Activated CD8-positive, alpha-beta memory T cell treated with anti-CD3 and anti-CD28 coated beads for 48 hours (primary cell): ENCODE results near the gene CCR5.

Experiments
- DNase-seq, 3 experiments: peaks; one replicate each; pipeline ENCODE4 v3.0.0-alpha.2; 2020; ENCODE audit warnings: low read depth in 2 of 3, low spot score in 2 of 3

The CCR5 gene

DNA sequence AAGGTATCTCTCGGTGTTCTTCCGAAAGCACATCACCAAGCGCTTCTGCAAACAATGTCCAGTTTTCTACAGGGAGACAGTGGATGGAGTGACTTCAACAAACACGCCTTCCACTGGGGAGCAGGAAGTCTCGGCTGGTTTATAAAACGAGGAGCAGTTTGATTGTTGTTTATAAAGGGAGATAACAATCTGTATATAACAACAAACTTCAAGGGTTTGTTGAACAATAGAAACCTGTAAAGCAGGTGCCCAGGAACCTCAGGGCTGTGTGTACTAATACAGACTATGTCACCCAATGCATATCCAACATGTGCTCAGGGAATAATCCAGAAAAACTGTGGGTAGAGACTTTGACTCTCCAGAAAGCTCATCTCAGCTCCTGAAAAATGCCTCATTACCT is 12.3 kb upstream of the CCR5 start:
- no peak for DNase-seq

DNA sequence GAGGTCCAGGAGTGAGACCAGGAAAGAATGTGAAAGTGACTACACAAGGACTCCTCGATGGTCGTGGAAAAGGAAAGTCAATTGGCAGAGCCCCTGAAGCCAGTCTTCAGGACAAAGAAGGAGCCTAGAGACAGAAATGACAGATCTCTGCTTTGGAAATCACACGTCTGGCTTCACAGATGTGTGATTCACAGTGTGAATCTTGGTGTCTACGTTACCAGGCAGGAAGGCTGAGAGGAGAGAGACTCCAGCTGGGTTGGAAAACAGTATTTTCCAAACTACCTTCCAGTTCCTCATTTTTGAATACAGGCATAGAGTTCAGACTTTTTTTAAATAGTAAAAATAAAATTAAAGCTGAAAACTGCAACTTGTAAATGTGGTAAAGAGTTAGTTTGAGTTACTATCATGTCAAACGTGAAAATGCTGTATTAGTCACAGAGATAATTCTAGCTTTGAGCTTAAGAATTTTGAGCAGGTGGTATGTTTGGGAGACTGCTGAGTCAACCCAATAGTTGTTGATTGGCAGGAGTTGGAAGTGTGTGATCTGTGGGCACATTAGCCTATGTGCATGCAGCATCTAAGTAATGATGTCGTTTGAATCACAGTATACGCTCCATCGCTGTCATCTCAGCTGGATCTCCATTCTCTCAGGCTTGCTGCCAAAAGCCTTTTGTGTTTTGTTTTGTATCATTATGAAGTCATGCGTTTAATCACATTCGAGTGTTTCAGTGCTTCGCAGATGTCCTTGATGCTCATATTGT is 10.8 kb upstream of the CCR5 start:
- no peak for DNase-seq

DNA sequence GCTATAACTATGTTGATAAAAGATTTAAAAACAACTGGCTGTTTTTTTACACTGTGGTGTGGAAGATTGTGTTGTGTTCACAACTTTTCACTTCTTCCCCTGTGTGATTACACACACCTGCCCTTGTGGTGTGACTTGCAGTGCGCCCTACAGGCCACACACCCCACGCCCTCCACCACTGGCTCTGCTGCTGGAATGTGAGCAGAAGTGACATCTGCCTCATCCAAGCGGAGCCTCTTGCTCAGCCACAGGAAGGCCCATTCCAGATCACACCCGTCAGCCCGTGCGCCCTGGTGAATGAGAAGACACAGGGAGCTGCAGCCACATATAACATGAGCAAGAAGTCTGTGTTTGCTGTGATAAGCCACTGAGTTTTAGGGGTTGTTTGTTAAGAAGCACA is 9.8 kb upstream of the CCR5 start:
- DNase-seq: no peak

DNA sequence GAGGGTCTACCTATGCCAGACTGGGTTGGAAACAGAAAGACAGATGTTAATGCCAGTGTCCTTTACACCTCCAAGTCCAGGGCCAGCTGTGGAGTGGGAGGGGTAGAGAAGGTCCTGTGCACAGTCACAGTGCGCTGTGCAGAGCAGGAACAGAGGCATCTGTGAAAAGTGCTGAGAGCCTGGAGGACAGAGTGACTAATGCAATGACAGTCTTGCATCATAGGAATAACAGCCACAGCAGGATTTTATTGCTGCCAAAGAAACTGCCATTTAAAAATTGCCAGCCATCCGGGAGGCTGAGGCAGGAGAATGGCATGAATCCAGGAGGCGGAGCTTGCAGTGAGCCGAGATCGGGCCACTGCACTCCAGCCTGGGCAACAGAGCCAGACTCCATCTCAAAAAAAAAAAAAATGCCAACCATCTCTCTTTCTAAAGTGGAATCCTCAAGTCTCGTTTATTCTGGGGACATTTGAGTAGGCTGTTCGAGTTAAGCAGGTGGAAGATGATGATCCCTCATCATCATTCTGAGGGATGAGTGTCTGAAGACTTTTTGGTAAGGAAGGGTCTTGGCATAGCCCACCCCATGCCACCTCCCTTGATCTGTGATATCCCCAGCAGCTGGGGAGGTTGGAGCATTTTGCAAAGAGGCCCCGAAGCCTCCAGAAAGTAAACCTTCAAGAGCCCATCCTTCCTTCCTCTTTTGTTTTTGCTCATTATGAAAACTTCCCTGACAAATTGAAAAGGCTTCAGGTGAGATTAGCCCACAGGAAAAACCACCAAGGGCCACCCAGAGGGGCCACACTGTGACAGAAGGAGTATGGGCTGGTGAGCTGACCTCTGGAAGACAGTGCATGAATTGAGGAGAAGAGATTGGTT is 9.1 kb upstream of the CCR5 start:
- DNase-seq: no peak

DNA sequence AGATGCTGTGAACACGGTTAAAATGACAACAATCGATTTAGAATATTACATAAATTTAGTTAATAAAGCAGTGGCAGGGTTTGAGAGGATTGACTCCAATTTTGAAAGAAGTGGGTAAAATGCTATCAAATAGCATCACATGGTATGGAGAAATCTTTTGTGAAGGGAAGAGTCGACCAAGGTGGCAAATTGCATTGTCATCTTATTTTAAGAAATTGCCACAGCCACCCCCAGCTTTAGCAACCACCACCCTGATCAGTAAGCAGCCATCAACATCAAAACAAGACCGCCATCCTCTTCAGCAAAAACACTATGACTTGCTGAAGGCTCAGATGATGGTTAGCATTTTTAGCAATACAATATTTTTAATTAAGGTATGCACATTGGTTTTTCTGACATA is 5.7 kb upstream of the CCR5 start:
- DNase-seq: no peak

DNA sequence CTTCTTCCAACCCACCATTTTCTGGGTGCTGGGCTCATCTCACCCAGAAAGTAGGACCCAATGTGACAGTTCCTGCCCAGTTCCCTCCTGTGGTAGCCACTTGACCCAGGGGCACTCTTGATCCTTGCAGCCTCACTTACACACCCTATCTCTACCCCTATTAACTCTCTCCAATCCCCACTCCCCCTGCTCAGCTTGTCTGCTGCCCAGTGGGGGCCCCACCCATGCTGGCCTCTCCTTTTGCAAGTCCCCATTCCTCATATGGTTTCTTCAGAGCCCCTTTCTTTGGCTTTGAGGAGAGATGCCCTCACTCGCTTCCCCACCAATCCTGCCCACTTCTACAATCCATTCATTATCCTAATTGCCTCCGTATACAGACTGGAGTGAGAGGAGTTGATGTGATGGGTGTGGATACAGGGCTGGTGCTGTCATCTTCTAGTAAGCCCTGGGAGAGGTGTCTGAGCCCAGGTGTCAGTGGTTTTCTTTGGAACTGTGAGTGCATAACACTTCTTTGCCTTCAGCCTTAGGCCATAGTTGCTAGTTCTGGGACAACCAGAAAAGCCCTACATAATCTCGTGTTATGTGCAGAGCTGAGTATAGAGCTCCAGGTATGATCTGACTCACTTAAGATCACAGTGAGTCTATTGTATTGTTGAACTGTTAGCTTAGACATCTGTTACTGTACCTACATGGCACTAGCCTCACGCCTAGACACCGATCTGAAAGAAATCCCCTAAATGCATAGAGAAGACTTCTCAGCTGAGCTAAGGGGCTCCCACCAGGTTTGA is 4.8 kb upstream of the CCR5 start:
- no peak for DNase-seq

DNA sequence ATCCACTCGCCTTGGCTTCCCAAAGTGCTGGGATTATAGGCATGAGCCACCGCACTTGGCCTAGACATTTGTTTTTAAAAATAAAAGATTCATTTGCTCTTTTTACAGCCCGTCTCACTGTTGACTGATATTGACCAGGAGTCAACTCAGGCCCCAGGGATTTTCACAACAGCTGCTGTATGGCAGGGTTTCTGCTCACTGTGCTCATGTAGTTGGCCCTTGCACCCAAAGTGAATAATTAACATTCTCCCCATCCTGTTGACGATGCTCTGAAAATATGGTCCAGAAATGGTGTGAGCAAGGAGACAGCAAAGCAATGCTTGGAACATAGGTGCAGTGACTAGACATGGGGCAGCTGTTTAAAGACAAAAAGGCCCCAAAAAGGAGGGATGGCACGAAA is 2.9 kb upstream of the CCR5 start:
- no peak for DNase-seq

DNA sequence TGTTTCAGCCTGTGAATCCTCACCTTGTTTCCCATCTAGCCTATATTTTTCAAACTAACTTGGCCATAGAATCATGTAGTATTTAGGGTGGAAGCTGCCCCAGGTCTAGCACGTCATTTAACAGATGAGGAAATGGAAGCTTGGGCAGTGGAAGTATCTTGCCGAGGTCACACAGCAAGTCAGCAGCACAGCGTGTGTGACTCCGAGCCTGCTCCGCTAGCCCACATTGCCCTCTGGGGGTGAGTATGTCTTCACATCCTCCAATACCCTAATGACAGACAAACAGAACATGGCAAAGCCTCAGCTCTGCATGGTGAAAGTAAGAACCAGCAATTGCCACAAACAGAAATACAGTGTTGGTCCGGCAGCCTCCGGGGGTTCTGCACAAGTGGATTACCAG is 2.2 kb upstream of the CCR5 start:
- DNase-seq: peak in 1 of 3 experiments; percentile 24

DNA sequence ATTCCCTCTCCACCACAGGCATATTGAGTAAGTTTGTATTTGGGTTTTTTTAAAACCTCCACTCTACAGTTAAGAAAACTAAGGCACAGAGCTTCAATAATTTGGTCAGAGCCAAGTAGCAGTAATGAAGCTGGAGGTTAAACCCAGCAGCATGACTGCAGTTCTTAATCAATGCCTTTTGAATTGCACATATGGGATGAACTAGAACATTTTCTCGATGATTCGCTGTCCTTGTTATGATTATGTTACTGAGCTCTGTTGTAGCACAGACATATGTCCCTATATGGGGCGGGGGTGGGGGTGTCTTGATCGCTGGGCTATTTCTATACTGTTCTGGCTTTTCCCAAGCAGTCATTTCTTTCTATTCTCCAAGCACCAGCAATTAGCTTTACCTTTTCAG is 1.6 kb upstream of the CCR5 start:
- DNase-seq: no peak

DNA sequence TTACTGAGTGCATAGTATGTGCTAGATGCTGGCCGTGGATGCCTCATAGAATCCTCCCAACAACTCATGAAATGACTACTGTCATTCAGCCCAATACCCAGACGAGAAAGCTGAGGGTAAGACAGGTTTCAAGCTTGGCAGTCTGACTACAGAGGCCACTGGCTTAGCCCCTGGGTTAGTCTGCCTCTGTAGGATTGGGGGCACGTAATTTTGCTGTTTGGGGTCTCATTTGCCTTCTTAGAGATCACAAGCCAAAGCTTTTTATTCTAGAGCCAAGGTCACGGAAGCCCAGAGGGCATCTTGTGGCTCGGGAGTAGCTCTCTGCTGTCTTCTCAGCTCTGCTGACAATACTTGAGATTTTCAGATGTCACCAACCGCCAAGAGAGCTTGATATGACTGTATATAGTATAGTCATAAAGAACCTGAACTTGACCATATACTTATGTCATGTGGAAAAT is 1.0 kb upstream of the CCR5 start:
- peak; percentile 28 to 46 (median 40) for DNase-seq

DNA sequence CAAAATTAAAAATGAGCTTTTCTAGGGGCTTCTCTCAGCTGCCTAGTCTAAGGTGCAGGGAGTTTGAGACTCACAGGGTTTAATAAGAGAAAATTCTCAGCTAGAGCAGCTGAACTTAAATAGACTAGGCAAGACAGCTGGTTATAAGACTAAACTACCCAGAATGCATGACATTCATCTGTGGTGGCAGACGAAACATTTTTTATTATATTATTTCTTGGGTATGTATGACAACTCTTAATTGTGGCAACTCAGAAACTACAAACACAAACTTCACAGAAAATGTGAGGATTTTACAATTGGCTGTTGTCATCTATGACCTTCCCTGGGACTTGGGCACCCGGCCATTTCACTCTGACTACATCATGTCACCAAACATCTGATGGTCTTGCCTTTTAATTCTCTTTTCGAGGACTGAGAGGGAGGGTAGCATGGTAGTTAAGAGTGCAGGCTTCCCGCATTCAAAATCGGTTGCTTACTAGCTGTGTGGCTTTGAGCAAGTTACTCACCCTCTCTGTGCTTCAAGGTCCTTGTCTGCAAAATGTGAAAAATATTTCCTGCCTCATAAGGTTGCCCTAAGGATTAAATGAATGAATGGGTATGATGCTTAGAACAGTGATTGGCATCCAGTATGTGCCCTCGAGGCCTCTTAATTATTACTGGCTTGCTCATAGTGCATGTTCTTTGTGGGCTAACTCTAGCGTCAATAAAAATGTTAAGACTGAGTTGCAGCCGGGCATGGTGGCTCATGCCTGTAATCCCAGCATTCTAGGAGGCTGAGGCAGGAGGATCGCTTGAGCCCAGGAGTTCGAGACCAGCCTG is 984 bp downstream of the CCR5 start:
- no peak for DNase-seq

DNA sequence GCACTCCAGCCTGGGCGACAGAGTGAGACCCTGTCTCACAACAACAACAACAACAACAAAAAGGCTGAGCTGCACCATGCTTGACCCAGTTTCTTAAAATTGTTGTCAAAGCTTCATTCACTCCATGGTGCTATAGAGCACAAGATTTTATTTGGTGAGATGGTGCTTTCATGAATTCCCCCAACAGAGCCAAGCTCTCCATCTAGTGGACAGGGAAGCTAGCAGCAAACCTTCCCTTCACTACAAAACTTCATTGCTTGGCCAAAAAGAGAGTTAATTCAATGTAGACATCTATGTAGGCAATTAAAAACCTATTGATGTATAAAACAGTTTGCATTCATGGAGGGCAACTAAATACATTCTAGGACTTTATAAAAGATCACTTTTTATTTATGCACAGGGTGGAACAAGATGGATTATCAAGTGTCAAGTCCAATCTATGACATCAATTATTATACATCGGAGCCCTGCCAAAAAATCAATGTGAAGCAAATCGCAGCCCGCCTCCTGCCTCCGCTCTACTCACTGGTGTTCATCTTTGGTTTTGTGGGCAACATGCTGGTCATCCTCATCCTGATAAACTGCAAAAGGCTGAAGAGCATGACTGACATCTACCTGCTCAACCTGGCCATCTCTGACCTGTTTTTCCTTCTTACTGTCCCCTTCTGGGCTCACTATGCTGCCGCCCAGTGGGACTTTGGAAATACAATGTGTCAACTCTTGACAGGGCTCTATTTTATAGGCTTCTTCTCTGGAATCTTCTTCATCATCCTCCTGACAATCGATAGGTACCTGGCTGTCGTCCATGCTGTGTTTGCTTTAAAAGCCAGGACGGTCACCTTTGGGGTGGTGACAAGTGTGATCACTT is 2.0 kb downstream of the CCR5 start:
- no peak for DNase-seq

DNA sequence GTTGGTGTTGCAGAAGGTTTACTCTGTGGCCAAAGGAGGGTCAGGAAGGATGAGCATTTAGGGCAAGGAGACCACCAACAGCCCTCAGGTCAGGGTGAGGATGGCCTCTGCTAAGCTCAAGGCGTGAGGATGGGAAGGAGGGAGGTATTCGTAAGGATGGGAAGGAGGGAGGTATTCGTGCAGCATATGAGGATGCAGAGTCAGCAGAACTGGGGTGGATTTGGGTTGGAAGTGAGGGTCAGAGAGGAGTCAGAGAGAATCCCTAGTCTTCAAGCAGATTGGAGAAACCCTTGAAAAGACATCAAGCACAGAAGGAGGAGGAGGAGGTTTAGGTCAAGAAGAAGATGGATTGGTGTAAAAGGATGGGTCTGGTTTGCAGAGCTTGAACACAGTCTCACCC is 4.0 kb downstream of the CCR5 start:
- DNase-seq: no peak

DNA sequence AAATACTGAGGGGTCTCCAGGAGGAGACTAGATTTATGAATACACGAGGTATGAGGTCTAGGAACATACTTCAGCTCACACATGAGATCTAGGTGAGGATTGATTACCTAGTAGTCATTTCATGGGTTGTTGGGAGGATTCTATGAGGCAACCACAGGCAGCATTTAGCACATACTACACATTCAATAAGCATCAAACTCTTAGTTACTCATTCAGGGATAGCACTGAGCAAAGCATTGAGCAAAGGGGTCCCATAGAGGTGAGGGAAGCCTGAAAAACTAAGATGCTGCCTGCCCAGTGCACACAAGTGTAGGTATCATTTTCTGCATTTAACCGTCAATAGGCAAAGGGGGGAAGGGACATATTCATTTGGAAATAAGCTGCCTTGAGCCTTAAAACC is 4.5 kb downstream of the CCR5 start:
- no peak for DNase-seq

DNA sequence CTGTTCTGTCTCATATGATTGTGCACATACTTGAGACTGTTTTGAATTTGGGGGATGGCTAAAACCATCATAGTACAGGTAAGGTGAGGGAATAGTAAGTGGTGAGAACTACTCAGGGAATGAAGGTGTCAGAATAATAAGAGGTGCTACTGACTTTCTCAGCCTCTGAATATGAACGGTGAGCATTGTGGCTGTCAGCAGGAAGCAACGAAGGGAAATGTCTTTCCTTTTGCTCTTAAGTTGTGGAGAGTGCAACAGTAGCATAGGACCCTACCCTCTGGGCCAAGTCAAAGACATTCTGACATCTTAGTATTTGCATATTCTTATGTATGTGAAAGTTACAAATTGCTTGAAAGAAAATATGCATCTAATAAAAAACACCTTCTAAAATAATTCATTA is 5.1 kb downstream of the CCR5 start:
- DNase-seq: no peak

DNA sequence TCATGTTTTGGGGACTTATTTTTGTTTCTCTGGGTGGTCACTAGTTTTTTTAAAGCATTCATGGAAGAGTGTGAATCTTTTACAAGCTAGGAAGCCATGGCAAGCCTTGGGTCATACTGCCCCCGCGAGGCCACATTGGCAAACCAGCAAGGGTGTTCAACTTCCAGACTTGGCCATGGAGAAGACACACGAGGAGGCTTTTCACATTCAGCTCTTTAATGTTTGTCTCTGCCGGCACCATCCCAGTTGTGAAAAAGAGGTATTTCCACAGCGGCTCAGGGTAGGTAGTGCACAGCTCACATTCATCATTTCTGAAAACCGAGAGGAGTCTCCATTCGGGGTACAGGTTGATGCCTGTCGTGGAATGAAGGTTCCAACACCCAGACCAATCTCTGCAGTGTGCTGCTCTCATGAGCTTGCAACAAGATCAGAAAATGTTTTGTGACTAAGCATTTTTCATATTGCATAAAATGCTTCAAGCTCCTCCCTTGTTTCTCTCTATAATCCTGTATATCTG is 7.7 kb downstream of the CCR5 start:
- peak in 2 of 3 experiments; percentile 23 to 41 for DNase-seq

DNA sequence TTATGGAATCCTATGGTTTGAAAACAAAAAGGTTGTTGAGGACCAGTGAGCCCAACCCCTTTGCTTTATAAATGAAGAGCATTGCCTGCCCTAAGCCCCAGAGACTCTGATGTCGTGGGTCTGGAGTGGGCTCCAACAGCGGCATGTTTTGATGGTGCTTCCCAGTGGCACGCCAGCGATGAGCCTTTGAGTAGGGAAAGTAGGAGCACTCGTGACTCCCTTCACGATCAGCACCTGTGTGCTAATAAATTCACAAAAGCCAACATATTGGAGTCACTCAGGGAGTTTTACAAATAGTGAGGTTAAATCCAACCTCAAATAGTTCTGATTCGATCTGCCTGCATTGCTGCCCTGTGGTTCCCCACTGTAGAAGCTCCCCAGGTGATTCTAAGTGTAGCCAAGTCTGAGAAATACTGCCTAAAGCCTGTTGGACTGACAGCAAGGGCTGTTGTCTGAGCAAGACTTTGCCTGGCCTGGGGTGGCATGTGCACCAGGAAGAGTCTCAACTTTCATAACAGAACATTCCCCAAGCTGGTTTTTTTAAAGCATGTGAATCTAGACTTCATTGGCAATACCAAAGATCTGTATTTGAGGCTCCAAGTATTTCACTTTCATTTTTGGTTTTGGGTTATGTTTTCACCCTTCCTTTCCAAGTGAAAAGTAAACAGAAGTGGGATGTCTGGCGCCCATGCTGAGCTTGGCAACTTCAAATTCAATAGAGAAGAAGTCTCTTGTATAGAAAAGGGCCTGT is 9.9 kb downstream of the CCR5 start:
- no peak for DNase-seq

DNA sequence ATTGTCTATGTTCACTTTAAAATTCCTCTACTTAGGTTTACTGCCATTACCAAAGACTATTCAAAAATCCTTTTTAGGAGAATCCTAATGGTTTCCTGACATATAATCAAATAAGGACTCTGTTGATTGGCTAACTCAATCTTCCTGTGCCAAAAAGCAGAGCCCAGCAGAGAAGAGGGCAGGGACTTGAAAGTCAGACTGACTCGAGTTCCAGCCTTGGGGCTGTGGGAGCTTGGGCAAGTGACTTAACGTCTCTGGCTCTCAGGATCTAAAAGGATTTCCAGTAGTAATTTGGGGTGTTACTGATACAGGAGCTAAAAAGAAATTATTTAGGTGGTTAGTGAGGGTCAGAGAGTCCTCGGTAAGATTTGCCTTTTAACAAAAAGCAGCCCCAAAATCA is 10.9 kb downstream of the CCR5 start:
- DNase-seq: no peak
